SK-N-SH (cell line): ENCODE data around the gene POU6F2.

ENCODE experiments used
- CHD2 ChIP-seq: fragments of 150-350 bp; IDR thresholded peaks from 2 replicates; pipeline ENCODE4 v1.6.1; 2018; ENCODE audit warnings: low read length; ENCODE audit not compliant: partially characterized antibody
- JUND ChIP-seq: IDR thresholded peaks from 2 replicates; pipeline ENCODE4 v1.4.0; 2012
- NFIC ChIP-seq: IDR thresholded peaks from 2 replicates; pipeline ENCODE4 v1.4.0; 2012; ENCODE audit warnings: borderline replicate concordance
- POLR2AphosphoS5 ChIP-seq: IDR thresholded peaks from 2 replicates; pipeline ENCODE4 v1.6.1; 2012; ENCODE audit warnings: low read depth, low read length
- SIN3A ChIP-seq: IDR thresholded peaks from 2 replicates; pipeline ENCODE4 v1.6.1; 2012; ENCODE audit warnings: low read depth, mild to moderate bottlenecking, low read length, moderate library complexity, borderline replicate concordance
- SMC3 ChIP-seq: IDR thresholded peaks from 2 replicates; pipeline ENCODE4 v1.6.1; 2012; ENCODE audit warnings: low read depth, low read length, improper control_type of control experiment
- TF ChIP-seq, protein P1 (sequence below): IDR thresholded peaks from 2 replicates; pipeline ENCODE4 v1.4.0; 2012; ENCODE audit warnings: low read depth
- TF ChIP-seq, protein P2 (sequence below): fragments of 200-600 bp; sonication (generic); IDR thresholded peaks from 2 replicates; pipeline ENCODE4 v1.6.1; 2017; ENCODE audit warnings: antibody characterized with exemption, mild to moderate bottlenecking, moderate library complexity

DNA sequence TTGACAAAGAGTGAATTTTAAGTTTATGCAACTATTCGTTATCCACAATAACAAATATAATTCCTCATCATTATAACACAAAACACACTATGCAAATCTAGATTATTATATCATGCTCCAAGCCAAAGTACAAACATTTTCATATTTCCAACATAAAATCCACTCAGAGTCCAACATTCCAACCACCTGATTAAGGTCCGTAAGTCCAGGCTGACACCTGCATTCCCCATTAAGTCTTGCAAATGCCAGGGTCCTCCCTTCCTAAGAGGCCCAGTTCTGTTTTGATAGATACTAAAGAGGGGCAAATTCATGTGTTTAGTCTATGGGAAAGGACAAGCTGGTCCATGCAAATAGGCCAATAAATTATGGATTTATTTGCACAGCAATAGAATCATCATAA, 206.1 kb downstream of the POU6F2 start:
- no peak for TF ChIP-seq SMC3
- no peak for TF ChIP-seq SIN3A
- TF ChIP-seq, protein P1, sequence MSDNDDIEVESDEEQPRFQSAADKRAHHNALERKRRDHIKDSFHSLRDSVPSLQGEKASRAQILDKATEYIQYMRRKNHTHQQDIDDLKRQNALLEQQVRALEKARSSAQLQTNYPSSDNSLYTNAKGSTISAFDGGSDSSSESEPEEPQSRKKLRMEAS = no peak
- TF ChIP-seq, protein P2, sequence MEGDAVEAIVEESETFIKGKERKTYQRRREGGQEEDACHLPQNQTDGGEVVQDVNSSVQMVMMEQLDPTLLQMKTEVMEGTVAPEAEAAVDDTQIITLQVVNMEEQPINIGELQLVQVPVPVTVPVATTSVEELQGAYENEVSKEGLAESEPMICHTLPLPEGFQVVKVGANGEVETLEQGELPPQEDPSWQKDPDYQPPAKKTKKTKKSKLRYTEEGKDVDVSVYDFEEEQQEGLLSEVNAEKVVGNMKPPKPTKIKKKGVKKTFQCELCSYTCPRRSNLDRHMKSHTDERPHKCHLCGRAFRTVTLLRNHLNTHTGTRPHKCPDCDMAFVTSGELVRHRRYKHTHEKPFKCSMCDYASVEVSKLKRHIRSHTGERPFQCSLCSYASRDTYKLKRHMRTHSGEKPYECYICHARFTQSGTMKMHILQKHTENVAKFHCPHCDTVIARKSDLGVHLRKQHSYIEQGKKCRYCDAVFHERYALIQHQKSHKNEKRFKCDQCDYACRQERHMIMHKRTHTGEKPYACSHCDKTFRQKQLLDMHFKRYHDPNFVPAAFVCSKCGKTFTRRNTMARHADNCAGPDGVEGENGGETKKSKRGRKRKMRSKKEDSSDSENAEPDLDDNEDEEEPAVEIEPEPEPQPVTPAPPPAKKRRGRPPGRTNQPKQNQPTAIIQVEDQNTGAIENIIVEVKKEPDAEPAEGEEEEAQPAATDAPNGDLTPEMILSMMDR = no peak
- TF ChIP-seq POLR2AphosphoS5 = no peak
- TF ChIP-seq JUND = no peak
- TF ChIP-seq CHD2 = no peak
- no peak for TF ChIP-seq NFIC
